Erythroblast (primary cell): ENCODE measurements around the gene PGAP1.

Experiments used
- GATA1 ChIP-seq: IDR thresholded peaks from 2 replicates; pipeline ENCODE4 v1.6.1; 2011; ENCODE audit warnings: low read depth, mild to moderate bottlenecking, control low read depth, low read length, moderate library complexity
- POLR2A ChIP-seq: IDR thresholded peaks from 2 replicates; pipeline ENCODE4 v1.6.1; 2011; ENCODE audit warnings: mild to moderate bottlenecking, low read length

DNA sequence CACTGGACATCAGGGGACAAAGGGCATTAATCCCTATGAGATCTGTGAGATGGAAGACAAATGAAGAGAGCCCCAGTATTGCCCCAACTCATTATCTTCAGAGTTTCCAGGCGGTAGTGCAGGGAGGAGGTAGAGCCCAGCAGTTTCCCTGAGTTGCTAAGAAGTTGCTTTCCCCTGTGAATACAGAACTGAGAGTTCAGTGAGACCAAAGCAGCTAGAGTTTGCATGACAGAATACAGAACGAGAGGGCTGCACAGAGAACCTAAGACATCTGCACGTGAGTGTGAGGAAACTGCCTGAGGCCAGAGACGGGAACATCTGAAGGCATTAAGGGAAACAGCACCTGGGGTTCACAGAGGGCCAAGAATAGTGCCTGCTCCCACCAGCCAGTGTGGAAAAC lies 18.1 kb upstream of the PGAP1 start:
- TF ChIP-seq POLR2A (no peak), GATA1 (no peak)
